Measurements from ENCODE around the gene KRT71. TPM values are rescaled to one million over a fixed set of nuclear protein-coding genes. Genes with fewer than 3 reads are reported as not detected.

KRT71 gene
- total RNA-seq, 1 experiment from 2014 or later: not detected

- H3K36me3 ChIP-seq (ENCODE audit: control insufficient read depth, insufficient read depth, low read length): no peaks in the 10 kb centered on the region
- TF ChIP-seq POLR2AphosphoS5 (IDR thresholded peaks at IDR 0.05; ENCODE audit: low read depth, low read length): no peak
- no peak for TF ChIP-seq TCF7L2 (IDR thresholded peaks at IDR 0.05; ENCODE audit: low read depth, low read length)
- TF ChIP-seq, protein P1, sequence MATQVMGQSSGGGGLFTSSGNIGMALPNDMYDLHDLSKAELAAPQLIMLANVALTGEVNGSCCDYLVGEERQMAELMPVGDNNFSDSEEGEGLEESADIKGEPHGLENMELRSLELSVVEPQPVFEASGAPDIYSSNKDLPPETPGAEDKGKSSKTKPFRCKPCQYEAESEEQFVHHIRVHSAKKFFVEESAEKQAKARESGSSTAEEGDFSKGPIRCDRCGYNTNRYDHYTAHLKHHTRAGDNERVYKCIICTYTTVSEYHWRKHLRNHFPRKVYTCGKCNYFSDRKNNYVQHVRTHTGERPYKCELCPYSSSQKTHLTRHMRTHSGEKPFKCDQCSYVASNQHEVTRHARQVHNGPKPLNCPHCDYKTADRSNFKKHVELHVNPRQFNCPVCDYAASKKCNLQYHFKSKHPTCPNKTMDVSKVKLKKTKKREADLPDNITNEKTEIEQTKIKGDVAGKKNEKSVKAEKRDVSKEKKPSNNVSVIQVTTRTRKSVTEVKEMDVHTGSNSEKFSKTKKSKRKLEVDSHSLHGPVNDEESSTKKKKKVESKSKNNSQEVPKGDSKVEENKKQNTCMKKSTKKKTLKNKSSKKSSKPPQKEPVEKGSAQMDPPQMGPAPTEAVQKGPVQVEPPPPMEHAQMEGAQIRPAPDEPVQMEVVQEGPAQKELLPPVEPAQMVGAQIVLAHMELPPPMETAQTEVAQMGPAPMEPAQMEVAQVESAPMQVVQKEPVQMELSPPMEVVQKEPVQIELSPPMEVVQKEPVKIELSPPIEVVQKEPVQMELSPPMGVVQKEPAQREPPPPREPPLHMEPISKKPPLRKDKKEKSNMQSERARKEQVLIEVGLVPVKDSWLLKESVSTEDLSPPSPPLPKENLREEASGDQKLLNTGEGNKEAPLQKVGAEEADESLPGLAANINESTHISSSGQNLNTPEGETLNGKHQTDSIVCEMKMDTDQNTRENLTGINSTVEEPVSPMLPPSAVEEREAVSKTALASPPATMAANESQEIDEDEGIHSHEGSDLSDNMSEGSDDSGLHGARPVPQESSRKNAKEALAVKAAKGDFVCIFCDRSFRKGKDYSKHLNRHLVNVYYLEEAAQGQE (IDR thresholded peaks at IDR 0.05; ENCODE audit: insufficient read depth in 1 of 2, low read depth in 2 of 2, low read length in 1 of 2): no peak
- no peak for TF ChIP-seq SIN3A (IDR thresholded peaks at IDR 0.05; ENCODE audit: borderline replicate concordance, insufficient read depth, low read depth, low read length)
- TF ChIP-seq, protein P2, sequence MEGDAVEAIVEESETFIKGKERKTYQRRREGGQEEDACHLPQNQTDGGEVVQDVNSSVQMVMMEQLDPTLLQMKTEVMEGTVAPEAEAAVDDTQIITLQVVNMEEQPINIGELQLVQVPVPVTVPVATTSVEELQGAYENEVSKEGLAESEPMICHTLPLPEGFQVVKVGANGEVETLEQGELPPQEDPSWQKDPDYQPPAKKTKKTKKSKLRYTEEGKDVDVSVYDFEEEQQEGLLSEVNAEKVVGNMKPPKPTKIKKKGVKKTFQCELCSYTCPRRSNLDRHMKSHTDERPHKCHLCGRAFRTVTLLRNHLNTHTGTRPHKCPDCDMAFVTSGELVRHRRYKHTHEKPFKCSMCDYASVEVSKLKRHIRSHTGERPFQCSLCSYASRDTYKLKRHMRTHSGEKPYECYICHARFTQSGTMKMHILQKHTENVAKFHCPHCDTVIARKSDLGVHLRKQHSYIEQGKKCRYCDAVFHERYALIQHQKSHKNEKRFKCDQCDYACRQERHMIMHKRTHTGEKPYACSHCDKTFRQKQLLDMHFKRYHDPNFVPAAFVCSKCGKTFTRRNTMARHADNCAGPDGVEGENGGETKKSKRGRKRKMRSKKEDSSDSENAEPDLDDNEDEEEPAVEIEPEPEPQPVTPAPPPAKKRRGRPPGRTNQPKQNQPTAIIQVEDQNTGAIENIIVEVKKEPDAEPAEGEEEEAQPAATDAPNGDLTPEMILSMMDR (IDR thresholded peaks at IDR 0.05): no peak
- H3K9me3 ChIP-seq (ENCODE audit: control insufficient read depth, insufficient read depth, low read depth, low read length): no peaks in the 10 kb centered on the region
- no peaks in the 10 kb centered on the region for H3K4me1 ChIP-seq (ENCODE audit: control insufficient read depth, insufficient read depth, low read length)
- intact Hi-C loops (cut with micrococcal nuclease; ENCODE audit: unreplicated experiment): no loop called here
- BruUV-seq (replicated peaks): no TSS peak
- in situ Hi-C loops (cut with HindIII; ENCODE audit: low pct_unique_long_range_greater_than_20kb, low sequenced_read_pairs): no loop called here
- DNase-seq (ENCODE audit: low read depth, low spot score) (no peak), ATAC-seq (no peak)
- ChIA-PET CTCF (interaction anchor here (1.3 kb wide), 1 partner anchor 334 kb away, joined by 3 read pairs; no protein-coding TSS in a partner anchor), POLR2A (no interaction called here)
- no peak overlapping the region for H3K4me3 ChIP-seq (ENCODE audit: low read depth in 2 of 2, low read length in 2 of 2)
- no peak overlapping the region for H3K27ac ChIP-seq (ENCODE audit: low read length)
- no peaks in the 10 kb centered on the region for H3K27me3 ChIP-seq (ENCODE audit: control insufficient read depth, insufficient read depth, low read length)
These were observed 21.2 kb downstream of the KRT71 start for GRCh38 chr12:52531566-52532300.

GRCh38 chr12:52530905-52531304, 22.0 kb downstream of the KRT71 start:
- H3K4me1 ChIP-seq (ENCODE audit: control insufficient read depth, insufficient read depth, low read length): no peaks in the 10 kb centered on the region
- H3K27ac ChIP-seq (ENCODE audit: low read length): no peak overlapping the region
- TF ChIP-seq TCF7L2 (IDR thresholded peaks at IDR 0.05; ENCODE audit: low read depth, low read length) (no peak), SIN3A (IDR thresholded peaks at IDR 0.05; ENCODE audit: borderline replicate concordance, insufficient read depth, low read depth, low read length) (no peak), POLR2AphosphoS5 (IDR thresholded peaks at IDR 0.05; ENCODE audit: low read depth, low read length) (no peak)
- TF ChIP-seq, protein P1 (IDR thresholded peaks at IDR 0.05; ENCODE audit: insufficient read depth in 1 of 2, low read depth in 2 of 2, low read length in 1 of 2): no peak
- TF ChIP-seq, protein P2 (IDR thresholded peaks at IDR 0.05): no peak
- no peaks in the 10 kb centered on the region for H3K27me3 ChIP-seq (ENCODE audit: control insufficient read depth, insufficient read depth, low read length)
- no peaks in the 10 kb centered on the region for H3K36me3 ChIP-seq (ENCODE audit: control insufficient read depth, insufficient read depth, low read length)
- no peaks in the 10 kb centered on the region for H3K9me3 ChIP-seq (ENCODE audit: control insufficient read depth, insufficient read depth, low read depth, low read length)
- DNase-seq (ENCODE audit: low read depth, low spot score) (no peak), ATAC-seq (no peak)
- H3K4me3 ChIP-seq (ENCODE audit: low read depth in 2 of 2, low read length in 2 of 2): no peak overlapping the region
- in situ Hi-C loops (cut with HindIII; ENCODE audit: low pct_unique_long_range_greater_than_20kb, low sequenced_read_pairs): no loop called here
- BruUV-seq (replicated peaks): no TSS peak
- intact Hi-C loops (cut with micrococcal nuclease; ENCODE audit: unreplicated experiment): no loop called here
- ChIA-PET CTCF (interaction anchor here (1.3 kb wide), 1 partner anchor 335 kb away, joined by 3 read pairs; no protein-coding TSS in a partner anchor), POLR2A (no interaction called here)

Data from Panc1 (cell line).